Activated naive CD4-positive, alpha-beta T cell treated with anti-CD3 and anti-CD28 coated beads for 36 hours (primary cell): ENCODE measurements around the gene LECT2. TPM values are rescaled to one million over a fixed set of nuclear protein-coding genes. Genes with fewer than 3 reads are reported as not detected.
A peak's percentile ranks its signal among the peaks of the same experiment; 100 is the strongest.

Source experiments
- CTCF ChIA-PET: fragments of 350-600 bp; sonication (Branson Sonifier 250); formaldehyde crosslinking; loops from one replicate; lab custom pipeline; 2021; ENCODE audit warnings: antibody characterized with exemption; lab: Charles Lee
- DNase-seq: peaks from one replicate; pipeline ENCODE4 v3.0.0-alpha.2; 2020
- H3K27ac Mint-ChIP-seq: one replicate; pipeline ENCODE4 v1.8.0; 2021; ENCODE audit warnings: mild to moderate bottlenecking, mixed read lengths
- H3K27me3 Mint-ChIP-seq: one replicate; pipeline ENCODE4 v1.8.0; 2021; ENCODE audit warnings: low read depth, mixed read lengths
- H3K36me3 Mint-ChIP-seq: one replicate; pipeline ENCODE4 v1.8.0; 2021; ENCODE audit warnings: low read depth, mixed read lengths
- H3K4me1 Mint-ChIP-seq: one replicate; pipeline ENCODE4 v1.8.0; 2021; ENCODE audit warnings: low read depth, mixed read lengths
- H3K4me3 Mint-ChIP-seq: one replicate; pipeline ENCODE4 v1.8.0; 2021; ENCODE audit warnings: mild to moderate bottlenecking, moderate library complexity, mixed read lengths
- H3K9me3 Mint-ChIP-seq: one replicate; pipeline ENCODE4 v1.8.0; 2021; ENCODE audit warnings: mixed read lengths
- intact Hi-C: fragments of 100-400 bp; cut with micrococcal nuclease; formaldehyde crosslinking; loops from one replicate; pipeline ENCODE4 v1.15.1; 2023
- total RNA-seq, 2 experiments: library from RNA; stranded (reverse); gene quantifications; one replicate each; pipeline ENCODE4 v1.2.3, GENCODE V29; 2021

Gene LECT2
- total RNA-seq, 2 experiments from 2014 or later = not detected

GRCh38 chr5:135951257-135951656 is 3.5 kb downstream of the LECT2 start:
- DNase-seq = no peak
- CTCF ChIA-PET = interaction anchor here (0.6 to 1.0 kb wide), 3 partner anchors 94 to 569 kb away, joined by 3 to 4 read pairs (median 3); no protein-coding TSS in a partner anchor
- Mint-ChIP-seq H3K9me3 (no peaks in the 10 kb centered on the region), H3K36me3 (no peaks in the 10 kb centered on the region), H3K4me1 (no peaks in the 10 kb centered on the region), H3K4me3 (no peak overlapping the region), H3K27ac (no peak overlapping the region), H3K27me3 (peaks cover 6% of the 10 kb centered on the region)
- intact Hi-C loops = no loop called here

DNA sequence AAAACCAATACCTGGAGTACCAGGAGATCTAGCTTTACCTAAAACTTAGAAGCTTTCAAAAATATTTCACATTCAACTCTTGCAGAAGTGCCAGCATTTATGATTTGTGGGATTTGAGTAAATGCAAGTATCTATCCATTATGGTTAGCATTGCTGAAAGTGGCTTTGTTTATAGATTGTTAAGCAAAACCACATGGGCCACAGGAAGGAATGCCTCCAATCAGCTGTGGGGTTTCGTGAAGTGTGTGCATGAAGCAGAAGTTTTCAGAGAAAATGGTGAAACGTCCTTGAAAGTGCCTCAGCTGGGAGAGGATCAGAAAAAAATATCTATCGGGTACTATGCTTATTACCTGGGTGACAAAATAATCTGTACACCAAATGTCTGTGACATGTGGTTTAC is 4.2 kb downstream of the LECT2 start:
- Mint-ChIP-seq H3K9me3 (no peaks in the 10 kb centered on the region), H3K4me3 (no peak overlapping the region), H3K27ac (no peak overlapping the region), H3K4me1 (no peaks in the 10 kb centered on the region), H3K27me3 (peaks cover 5% of the 10 kb centered on the region), H3K36me3 (no peaks in the 10 kb centered on the region)
- CTCF ChIA-PET = interaction anchor here (1.0 kb wide), 1 partner anchor 131 kb away, joined by 4 read pairs; no protein-coding TSS in a partner anchor
- intact Hi-C loops = no loop called here
- no peak for DNase-seq

DNA sequence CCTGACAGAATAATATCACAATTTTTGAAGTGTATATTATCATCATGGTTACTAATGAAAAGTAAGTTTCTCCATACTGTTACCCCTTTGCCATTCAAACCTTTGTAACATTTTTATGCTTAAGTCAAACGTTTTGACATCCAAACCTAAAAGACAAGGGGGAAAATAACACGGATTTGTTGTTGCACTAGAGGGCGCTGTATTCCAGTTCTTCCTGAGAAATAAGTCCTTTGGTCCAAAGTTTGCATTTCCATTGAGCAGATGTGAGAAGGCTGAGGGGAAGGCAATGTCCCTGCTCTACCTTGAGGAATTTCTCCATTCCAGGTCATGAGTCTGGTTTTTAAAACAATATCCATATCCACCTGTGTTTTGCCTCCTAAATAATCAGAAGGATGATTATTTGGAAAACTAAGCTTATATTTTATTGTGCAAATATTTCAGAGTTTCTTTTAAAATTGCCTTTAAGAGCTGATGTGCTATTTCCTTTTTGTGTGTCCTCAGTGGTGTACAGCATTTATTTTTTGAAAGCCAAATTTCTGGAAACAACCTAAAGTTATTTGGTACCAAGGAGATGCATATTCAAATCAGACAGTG is 9.7 kb downstream of the LECT2 start:
- no peaks in the 10 kb centered on the region for H3K36me3 Mint-ChIP-seq
- no peaks in the 10 kb centered on the region for H3K9me3 Mint-ChIP-seq
- intact Hi-C loops = loop anchor here (1.0 kb wide), 4 partner anchors 58 to 229 kb away; no protein-coding TSS in a partner anchor
- peaks cover 10% of the 10 kb centered on the region for H3K27me3 Mint-ChIP-seq
- peak; percentile 49 for DNase-seq
- no peak overlapping the region for H3K4me3 Mint-ChIP-seq
- no peak overlapping the region for H3K27ac Mint-ChIP-seq
- CTCF ChIA-PET = interaction anchor here (0.8 to 1.1 kb wide), 3 partner anchors 36 to 232 kb away, joined by 3 read pairs; no protein-coding TSS in a partner anchor
- no peaks in the 10 kb centered on the region for H3K4me1 Mint-ChIP-seq

- no peaks in the 10 kb centered on the region for H3K36me3 Mint-ChIP-seq
- no peaks in the 10 kb centered on the region for H3K4me1 Mint-ChIP-seq
- no peak overlapping the region for H3K27ac Mint-ChIP-seq
- intact Hi-C loops = no loop called here
- H3K27me3 Mint-ChIP-seq = peaks cover 10% of the 10 kb centered on the region
- CTCF ChIA-PET = interaction anchor here (0.8 to 0.9 kb wide), 2 partner anchors 36 to 233 kb away, joined by 3 read pairs; no protein-coding TSS in a partner anchor
- H3K4me3 Mint-ChIP-seq = no peak overlapping the region
- H3K9me3 Mint-ChIP-seq = no peaks in the 10 kb centered on the region
- DNase-seq = no peak
These were observed 10.2 kb downstream of the LECT2 start for GRCh38 chr5:135944564-135944963.

DNA sequence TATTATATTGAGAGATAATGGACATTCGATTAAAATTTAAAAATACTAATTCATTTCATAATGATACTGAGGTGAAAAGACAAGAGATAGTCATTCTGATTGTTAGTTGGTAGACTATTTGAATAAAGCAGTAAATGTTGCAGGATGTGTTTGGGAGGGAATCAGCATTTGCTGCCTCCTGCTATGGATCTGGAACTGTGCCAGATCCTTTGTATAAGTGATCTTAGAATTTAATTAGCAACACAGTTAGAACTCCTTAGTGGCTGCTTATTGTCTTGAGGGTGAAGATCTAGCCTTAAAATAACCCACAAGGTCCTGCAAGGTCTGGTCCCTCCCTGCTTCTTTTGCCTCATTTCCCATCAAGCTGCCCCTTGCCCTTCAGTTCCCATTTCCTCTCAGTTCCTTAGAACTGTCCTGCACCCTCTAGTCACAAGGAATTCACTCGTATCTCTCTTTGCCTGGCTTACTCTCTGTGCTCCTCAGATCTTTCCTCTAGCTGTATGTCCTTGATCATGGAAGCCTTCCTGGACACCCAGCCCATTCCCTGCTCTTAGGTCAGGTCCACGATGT is 12.5 kb downstream of the LECT2 start:
- CTCF ChIA-PET = no interaction called here

DNA sequence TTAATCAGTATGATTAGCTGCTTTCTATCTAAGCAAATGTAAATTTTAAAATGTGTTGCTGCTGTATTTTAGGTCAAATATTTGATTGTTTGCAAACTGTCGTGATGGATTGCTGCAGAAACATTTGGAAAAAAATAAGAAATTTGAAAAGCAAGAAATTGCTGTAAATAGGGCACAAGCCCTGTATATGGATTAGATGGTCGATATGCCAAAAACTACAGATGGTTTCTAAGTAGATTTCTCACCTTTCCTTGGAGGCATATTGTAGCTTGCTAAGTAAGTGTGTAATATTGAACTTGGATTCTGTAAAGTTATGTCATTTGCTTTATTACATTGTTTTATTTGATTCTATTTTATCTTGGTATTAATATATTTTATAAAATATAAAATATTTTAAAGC is 13.1 kb downstream of the LECT2 start:
- intact Hi-C loops = no loop called here
- CTCF ChIA-PET = no interaction called here
- Mint-ChIP-seq H3K4me3 (no peak overlapping the region), H3K4me1 (no peaks in the 10 kb centered on the region), H3K36me3 (no peaks in the 10 kb centered on the region), H3K9me3 (no peaks in the 10 kb centered on the region), H3K27ac (no peak overlapping the region), H3K27me3 (peaks cover 10% of the 10 kb centered on the region)
- no peak for DNase-seq

More for the DNA sequence above, 12.5 kb downstream of the LECT2 start:
- H3K27ac Mint-ChIP-seq = no peak overlapping the region
- no peak overlapping the region for H3K4me3 Mint-ChIP-seq
- no peak for DNase-seq
- no peaks in the 10 kb centered on the region for H3K9me3 Mint-ChIP-seq
- H3K27me3 Mint-ChIP-seq = peaks cover 10% of the 10 kb centered on the region
- H3K36me3 Mint-ChIP-seq = no peaks in the 10 kb centered on the region
- H3K4me1 Mint-ChIP-seq = no peaks in the 10 kb centered on the region
- intact Hi-C loops = no loop called here

DNA sequence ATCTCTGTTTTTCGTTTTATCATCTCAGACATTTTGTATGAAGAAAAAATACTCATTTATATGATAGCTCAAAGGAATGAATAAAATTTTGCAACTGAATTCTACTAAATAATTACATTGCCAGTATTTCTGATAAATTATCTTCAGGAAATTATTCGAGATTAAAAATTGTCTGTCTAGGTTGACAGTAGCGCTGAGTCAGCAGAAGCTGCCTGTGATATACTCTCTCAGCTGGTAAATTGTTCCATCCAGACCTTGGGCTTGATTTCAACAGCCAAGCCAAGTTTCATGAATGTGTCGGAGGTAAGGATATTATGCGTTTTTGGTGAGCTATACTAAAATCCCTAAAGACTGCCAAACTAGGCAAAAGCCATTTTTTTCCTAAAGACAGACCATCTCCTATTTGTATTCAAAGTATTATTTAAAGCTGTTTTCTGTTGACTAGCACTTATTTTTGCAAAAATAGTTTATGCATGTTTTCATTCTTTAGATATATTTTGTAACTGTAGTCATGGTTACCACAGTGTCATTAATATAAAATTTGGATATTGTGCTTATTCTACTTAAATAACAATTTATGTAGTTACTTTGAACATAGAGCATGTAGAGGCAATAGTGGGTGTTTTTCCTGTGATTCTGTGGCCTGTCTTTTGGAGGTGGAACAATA is 17.4 kb downstream of the LECT2 start:
- H3K4me1 Mint-ChIP-seq = no peaks in the 10 kb centered on the region
- intact Hi-C loops = no loop called here
- DNase-seq = no peak
- no peak overlapping the region for H3K4me3 Mint-ChIP-seq
- CTCF ChIA-PET = no interaction called here
- H3K27ac Mint-ChIP-seq = no peak overlapping the region
- H3K36me3 Mint-ChIP-seq = no peaks in the 10 kb centered on the region
- H3K27me3 Mint-ChIP-seq = peaks cover 14% of the 10 kb centered on the region
- no peaks in the 10 kb centered on the region for H3K9me3 Mint-ChIP-seq

DNA sequence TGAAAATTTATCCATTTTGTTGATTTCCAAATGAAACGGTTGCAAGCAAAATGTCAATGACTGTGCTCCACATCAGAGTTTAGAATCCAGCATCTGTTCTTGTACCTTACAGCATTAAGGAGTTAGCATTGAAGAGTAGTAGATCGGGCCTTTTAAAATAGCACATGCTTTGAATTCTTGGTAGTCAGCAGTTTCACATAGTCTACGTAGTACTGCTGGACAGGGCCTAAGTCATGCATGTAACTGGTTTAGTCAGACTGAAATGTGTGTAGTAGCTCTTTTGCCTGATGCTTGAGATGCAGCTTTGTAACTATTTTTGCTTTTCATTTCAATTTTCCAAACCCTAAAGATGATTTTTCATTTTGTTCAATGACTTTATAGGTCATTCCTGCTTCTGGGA is 19.8 kb downstream of the LECT2 start:
- H3K27me3 Mint-ChIP-seq = peaks cover 25% of the 10 kb centered on the region
- H3K4me1 Mint-ChIP-seq = no peaks in the 10 kb centered on the region
- no peak overlapping the region for H3K4me3 Mint-ChIP-seq
- CTCF ChIA-PET = no interaction called here
- DNase-seq = no peak
- intact Hi-C loops = no loop called here
- H3K9me3 Mint-ChIP-seq = no peaks in the 10 kb centered on the region
- no peaks in the 10 kb centered on the region for H3K36me3 Mint-ChIP-seq
- H3K27ac Mint-ChIP-seq = no peak overlapping the region

GRCh38 chr5:135930949-135931295 is 23.9 kb downstream of the LECT2 start:
- Mint-ChIP-seq H3K36me3 (no peaks in the 10 kb centered on the region), H3K27me3 (peaks cover 33% of the 10 kb centered on the region), H3K4me3 (no peak overlapping the region), H3K9me3 (no peaks in the 10 kb centered on the region), H3K27ac (no peak overlapping the region), H3K4me1 (no peaks in the 10 kb centered on the region)
- DNase-seq = no peak
- CTCF ChIA-PET = no interaction called here
- intact Hi-C loops = no loop called here

DNA sequence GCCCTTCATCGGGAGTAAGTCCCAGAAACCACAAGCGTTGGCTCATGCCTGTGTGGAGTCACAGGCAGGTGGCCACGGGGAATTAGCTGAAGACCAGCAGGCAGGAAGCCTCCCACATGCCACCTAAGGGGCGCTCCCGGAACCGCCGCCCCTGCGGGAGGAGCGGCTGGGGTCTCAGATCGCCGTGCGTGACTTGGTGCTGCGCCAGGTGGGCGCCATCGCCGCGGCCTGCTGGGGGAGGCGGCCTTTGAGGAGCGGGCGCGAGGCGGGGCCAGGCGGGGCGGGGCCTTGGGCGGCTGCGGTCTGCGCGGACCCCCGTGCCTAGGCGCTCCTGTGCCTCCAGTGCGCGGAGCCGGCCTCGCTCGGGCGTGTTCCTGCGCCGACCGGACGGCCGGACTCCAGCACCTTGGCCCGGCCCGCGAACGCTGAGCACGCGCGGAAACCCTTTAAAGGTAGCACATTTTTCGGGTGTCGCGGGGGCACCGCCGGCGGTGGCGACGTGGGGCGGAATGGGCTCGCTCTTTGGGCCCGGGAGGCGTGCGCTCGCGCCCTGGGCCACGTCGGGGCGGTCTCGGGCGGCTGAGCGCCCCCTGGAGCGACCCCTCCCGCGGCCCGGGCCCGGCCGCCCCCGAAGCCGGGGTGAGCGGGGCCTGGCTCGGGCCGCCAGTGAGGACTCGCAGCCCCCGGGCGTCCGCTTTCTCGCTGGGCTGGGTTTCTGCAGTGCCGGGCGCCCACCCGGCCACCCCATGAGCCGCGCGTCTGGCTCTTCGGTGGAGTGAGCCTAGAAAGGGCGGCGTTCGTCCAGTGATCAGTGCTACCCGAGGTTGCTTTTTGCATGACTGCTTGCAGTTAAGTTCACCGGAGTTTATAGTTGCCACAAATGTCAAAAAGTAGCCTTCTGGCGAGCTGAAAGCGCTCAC is 24.5 kb downstream of the LECT2 start:
- H3K36me3 Mint-ChIP-seq = no peaks in the 10 kb centered on the region
- no peaks in the 10 kb centered on the region for H3K4me1 Mint-ChIP-seq
- H3K27me3 Mint-ChIP-seq = peaks cover 33% of the 10 kb centered on the region
- CTCF ChIA-PET = no interaction called here
- no peak overlapping the region for H3K27ac Mint-ChIP-seq
- no peaks in the 10 kb centered on the region for H3K9me3 Mint-ChIP-seq
- intact Hi-C loops = no loop called here
- no peak overlapping the region for H3K4me3 Mint-ChIP-seq
- DNase-seq = no peak

DNA sequence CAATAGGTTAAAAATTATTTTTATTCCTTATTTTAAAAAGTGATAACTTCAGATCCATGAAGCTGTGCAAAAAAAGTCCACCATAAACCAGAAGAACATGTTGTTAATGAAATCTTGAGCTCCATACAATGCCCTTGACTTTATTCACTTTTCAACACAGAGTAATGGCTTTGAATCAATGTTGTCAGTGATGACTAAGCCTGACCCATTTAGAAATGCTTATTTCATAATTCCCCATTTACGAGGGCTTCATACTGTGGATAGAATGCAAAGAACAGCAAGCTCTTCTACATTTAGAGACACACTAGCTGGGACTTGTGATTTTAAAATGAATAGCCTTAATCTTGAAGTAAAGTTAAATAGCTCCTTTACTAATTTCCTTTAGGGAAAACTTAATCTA is 33.4 kb downstream of the LECT2 start:
- H3K4me3 Mint-ChIP-seq = no peak overlapping the region
- no peak overlapping the region for H3K27ac Mint-ChIP-seq
- DNase-seq = no peak
- H3K36me3 Mint-ChIP-seq = no peaks in the 10 kb centered on the region
- CTCF ChIA-PET = interaction anchor here (0.6 to 1.2 kb wide), 2 partner anchors 30 to 261 kb away, joined by 3 read pairs; no protein-coding TSS in a partner anchor
- H3K9me3 Mint-ChIP-seq = no peaks in the 10 kb centered on the region
- no peaks in the 10 kb centered on the region for H3K4me1 Mint-ChIP-seq
- H3K27me3 Mint-ChIP-seq = peaks cover 18% of the 10 kb centered on the region
- intact Hi-C loops = no loop called here

DNA sequence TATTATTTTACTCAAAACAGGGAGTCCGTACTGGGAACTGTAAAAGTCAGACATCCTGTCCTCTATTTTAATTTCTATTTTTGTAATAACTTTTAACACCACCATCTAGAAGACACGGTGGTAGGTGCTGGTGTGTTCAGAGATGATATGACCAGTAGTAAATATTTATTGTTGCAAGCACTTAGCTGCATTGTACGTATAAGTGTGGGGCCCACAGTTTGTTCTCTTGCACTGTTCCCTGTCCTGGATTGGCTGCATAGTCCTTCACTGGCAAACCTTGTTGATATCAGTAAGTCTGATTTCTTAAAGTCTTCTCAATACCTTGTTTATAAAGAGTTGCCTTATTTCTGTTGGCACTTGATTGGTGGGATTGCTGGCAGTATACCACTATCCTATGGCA is 34.6 kb downstream of the LECT2 start:
- no peak overlapping the region for H3K4me3 Mint-ChIP-seq
- intact Hi-C loops = no loop called here
- H3K27me3 Mint-ChIP-seq = peaks cover 18% of the 10 kb centered on the region
- no peaks in the 10 kb centered on the region for H3K9me3 Mint-ChIP-seq
- DNase-seq = no peak
- CTCF ChIA-PET = interaction anchor here (1.2 kb wide), 1 partner anchor 29 kb away, joined by 3 read pairs; no protein-coding TSS in a partner anchor
- no peaks in the 10 kb centered on the region for H3K4me1 Mint-ChIP-seq
- no peaks in the 10 kb centered on the region for H3K36me3 Mint-ChIP-seq
- H3K27ac Mint-ChIP-seq = no peak overlapping the region
